ENCODE results near the gene CBX3.
"Not testable (repeated sequence)": the region's sequence is repeated elsewhere in the genome, so short reads cannot be mapped to it uniquely, and the experiment has no call there.

Gene CBX3

GRCh38 chr7:26188957-26189541 is 12.5 kb upstream of the CBX3 start:
- no peak for DNase-seq

DNA sequence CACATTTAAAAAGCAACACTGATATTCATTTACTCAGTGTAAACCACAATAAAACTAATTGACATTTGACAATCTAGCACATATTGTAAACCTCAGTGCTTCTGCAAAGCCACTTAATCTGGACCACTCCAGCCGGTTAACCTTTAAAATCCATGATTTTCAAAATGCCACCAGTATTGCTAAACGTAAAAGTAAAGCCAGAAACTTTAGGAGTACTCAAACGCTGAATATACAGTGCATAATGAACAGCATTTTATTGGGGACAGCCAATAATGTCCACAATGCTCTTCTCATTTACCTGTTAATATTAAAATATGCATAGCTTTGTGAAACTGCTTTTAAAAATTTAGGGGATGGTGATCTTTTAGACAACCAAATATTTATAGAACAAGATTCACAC is 11.8 kb upstream of the CBX3 start:
- no peak for DNase-seq

DNA sequence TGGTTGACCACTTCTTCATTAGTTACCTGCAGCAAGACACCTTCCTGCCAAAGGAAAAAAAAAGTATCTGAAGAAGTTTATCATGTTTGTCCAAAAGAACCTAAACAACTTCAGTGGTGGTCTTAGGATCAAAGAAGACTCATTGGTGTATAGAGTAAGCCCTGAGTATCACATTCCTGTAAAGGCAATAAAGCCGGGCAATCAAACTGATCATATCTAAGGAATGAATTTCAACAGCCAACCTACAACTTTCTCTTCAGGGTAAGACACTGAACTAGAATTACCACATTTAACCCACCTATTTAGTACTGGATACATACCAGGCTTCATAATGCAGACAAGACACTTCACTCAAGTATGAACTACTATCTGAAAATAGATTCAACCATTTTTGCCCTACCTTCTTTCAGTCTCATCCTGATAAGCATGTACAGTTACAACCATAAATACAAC is 11.1 kb upstream of the CBX3 start:
- no peak for DNase-seq

DNA sequence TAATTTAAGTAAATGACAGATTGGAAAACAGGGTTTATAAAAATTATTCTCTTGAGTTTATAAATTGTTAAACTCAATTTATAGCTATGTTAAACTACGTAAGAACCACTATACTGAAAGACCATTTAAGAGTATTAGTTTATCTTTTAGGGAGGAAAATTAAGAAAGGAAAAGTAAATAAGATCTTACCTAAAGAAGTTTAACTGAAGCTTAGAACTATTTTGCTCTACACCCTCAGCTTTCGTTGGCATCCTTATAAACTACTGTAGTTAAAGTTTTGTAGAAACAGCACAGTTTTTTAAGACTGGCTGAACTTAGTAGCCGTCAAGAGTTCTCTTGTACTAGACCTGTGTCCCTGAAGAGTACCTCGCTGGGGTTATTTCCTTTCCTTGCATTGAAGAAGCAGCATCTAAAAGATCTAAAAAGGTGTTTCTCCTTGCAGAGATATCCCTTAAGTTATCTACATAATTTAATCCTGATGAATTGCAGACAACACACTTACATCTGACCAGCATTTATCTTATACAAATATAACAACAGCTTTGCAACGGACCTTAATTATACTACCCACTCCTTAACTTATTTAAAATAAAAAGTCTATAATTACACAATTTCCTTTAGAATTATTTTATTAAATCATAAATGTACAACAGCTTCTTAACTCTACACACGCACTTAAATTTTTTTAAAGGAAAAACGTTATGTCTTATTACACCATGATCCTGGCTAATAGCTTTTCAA is 10.1 kb upstream of the CBX3 start:
- DNase-seq: no peak

GRCh38 chr7:26191974-26192479 is 9.5 kb upstream of the CBX3 start:
- DNase-seq: no peak

GRCh38 chr7:26192485-26193087 is 9.0 kb upstream of the CBX3 start:
- DNase-seq: no peak

- DNase-seq: no peak
Observed at GRCh38 chr7:26193432-26194207, 7.9 kb upstream of the CBX3 start.

DNA sequence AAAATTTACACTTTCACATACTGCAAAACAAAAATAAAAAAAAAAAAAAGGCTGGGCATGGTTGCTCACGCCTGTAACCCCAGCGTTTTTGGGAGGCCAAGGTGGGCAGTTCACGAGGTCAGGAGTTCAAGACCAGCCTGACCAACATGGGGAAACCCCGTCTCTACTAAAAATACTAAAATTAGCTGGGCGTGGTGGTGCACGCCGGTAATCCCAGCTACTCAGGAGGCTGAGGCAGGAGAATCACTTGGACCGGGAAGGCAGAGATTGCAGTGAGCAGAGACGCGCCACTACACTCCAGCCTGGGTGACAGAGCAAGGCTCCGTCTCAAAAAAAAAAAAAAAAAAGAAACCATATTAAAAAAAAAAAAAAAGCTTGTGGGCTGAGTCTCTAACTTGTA is 6.8 kb upstream of the CBX3 start:
- DNase-seq: not testable (repeated sequence)

DNA sequence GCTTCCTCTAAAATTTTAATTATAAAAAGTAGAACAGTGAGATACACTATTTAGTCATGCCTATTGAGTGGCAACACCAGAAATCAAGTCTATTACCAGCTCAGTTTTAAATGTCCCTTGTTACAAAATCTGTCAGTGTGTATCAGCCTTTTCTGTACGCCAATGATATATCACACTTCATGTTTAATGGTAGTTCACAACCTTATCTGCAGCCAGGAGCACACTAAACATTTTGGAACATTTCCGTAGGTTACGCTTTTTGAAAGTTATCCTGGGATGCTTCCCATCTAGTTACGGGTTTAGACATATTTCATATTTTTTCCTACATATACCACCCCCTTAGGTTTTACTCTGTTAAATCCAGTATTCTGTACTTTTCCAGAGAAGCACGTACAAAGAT is 6.4 kb upstream of the CBX3 start:
- no peak for DNase-seq

DNA sequence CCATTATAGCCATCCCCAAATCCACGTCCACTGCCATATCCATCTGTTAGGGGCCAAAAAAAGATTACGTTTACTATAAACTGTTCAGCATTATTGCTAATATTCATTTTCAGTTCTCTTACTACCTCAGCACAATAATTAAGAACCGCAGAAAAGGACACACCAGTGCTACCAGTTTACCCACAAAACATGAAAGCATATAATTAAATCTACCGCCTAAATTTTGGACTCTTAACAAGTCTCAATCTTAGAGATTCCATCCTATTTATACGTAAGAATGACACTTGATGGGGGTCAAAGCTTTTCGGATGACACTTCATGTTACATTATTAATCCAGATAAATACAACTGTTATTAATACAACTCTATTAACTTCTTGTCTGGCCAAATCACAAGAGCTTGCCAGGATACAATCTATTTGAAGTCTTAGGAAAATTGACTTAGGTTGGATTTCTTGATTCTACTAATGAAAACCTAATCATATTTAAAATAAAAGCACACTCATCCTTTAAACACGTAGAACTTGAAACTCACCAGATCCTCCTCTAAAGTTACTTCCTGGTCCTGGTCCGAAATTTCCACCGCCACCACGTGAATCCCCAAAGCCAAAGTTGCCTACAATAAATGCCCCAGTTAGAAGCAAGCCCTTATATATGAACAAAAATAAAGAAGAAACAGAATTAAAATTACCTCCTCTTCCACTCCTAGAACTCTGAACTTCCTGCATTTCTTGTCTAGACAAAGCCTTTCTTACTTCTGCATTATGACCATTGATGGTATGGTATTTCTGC is 5.5 kb upstream of the CBX3 start:
- no peak for DNase-seq

DNA sequence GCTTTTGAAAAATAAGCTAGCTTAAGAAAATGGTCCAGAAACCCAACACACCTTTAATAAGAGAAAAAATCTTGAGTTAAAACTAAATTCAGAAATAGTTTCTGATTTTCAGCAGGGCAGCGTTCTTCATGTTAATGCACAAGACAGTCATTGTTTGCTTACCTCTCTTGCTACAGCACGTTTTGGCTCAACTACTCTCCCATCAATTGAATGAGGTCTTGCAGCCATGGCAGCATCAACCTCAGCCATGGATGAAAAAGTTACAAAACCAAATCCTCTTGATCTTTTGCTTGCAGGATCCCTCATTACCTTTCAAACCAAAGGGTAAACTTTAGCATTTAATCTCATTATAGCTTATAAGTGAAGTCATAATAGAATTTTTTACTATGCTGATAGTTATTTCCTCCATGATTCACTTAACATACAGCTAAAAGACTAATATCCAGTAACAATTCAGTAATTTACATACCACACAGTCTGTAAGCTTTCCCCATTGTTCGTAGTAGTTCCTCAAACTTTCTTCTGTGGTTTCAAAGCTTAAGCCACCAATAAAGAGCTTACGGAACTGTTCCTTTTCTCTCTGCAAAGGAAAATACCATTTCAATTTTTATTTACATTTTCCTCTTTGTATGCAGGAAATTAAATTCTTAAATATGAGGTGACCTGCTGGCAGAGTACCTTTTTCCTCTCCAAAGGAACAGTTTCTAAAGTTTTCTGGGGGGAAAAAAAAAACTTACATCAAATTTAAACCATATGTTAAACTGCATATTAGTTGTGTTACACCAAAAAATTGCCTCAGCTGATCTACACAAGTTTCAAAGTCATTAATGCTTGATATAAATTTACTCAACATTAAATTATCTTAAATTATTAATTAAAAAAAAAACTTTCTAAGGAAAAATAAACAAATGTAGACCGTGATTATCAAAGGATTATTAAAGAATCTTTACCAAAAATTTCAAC is 4.1 kb upstream of the CBX3 start:
- DNase-seq: no peak

DNA sequence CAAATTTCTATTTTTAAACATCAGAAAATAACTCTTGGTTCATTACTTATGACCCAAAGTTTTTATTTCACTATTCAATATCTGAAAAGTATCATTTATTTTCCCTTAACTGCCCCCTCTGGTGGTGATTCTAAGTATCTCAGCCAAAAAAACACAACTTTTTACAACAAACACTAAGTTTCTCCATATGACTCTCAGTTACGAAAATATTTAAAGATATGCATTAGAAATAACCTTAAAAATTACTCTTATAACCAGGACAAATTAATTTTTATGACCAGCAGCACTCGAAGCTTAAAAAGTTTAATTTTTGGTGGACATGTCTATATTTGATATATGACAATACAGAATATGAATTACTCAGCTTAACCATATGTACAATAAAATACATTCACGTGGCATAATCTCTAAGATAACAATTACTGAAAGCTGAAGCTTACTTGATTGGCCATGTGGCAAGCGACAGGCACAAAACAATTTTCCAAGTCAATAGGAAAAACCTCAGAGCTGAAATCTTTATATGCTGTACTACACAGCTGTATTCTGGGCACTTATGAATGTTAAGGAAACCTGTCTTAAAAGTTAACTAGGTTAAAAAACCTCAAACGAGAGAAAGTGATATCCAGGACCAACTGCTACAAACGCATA is 3.3 kb upstream of the CBX3 start:
- no peak for DNase-seq

- DNase-seq: no peak
Observed at GRCh38 chr7:26198781-26199169, 2.8 kb upstream of the CBX3 start.

- DNase-seq: peak; percentile 73
Observed at GRCh38 chr7:26199301-26200037, 2.1 kb upstream of the CBX3 start.

GRCh38 chr7:26200038-26200443 is 1.5 kb upstream of the CBX3 start:
- DNase-seq: peak; percentile 84

- peak; percentile 98 for DNase-seq
Observed at GRCh38 chr7:26200444-26201246, 900 bp upstream of the CBX3 start, which contains the start of gene HNRNPA2B1. Gene HNRNPA2B1 (minus strand): TSS chr7:26200746. CDS start chr7:26200577, 169 bp downstream.

GRCh38 chr7:26202019-26202990 is 760 bp downstream of the CBX3 start:
- peak; percentile 74 for DNase-seq

GRCh38 chr7:26203016-26203415 is 1.5 kb downstream of the CBX3 start:
- no peak for DNase-seq

Measured in stimulated activated CD4-positive, alpha-beta T cell treated with anti-CD3 and anti-CD28 coated beads, Interleukin-15, amount 100 ng/mL, for 24 hours (primary cell).